HG03457 (cell line): ENCODE data around the gene GMPR2.

Experiments used
- ATAC-seq: cut with Tn5 transposase; IDR thresholded peaks from one replicate; pipeline ENCODE4 v1.9.1; 2021; ENCODE audit warnings: moderate number of reproducible peaks; ENCODE audit not compliant: unreplicated experiment

Gene GMPR2

GRCh38 chr14:24232645-24233537, at the start of gene GMPR2:
Gene GMPR2 (plus strand): TSS chr14:24232929. CDS start chr14:24233254, 325 bp downstream.
- ATAC-seq = peak; percentile 32

- no peak for ATAC-seq
Measured at GRCh38 chr14:24183014-24183481, 49.7 kb upstream of the GMPR2 start.

- no peak for ATAC-seq
Measured at GRCh38 chr14:24184104-24184970, 48.4 kb upstream of the GMPR2 start.

GRCh38 chr14:24185026-24185425, 47.7 kb upstream of the GMPR2 start:
- ATAC-seq = no peak

GRCh38 chr14:24185741-24186140, 47.0 kb upstream of the GMPR2 start:
- ATAC-seq = no peak

- no peak for ATAC-seq
Measured at GRCh38 chr14:24186831-24187538, 45.7 kb upstream of the GMPR2 start.

GRCh38 chr14:24187539-24187915, 45.2 kb upstream of the GMPR2 start:
- ATAC-seq = no peak

- ATAC-seq = peak; percentile 68
Measured at GRCh38 chr14:24188251-24189058, 44.3 kb upstream of the GMPR2 start, which contains the start of gene IPO4. Gene IPO4 (minus strand): TSS chr14:24188816. CDS start chr14:24188787, 29 bp downstream.

- ATAC-seq = no peak
Measured at GRCh38 chr14:24189059-24189375, 43.7 kb upstream of the GMPR2 start.

- no peak for ATAC-seq
Measured at GRCh38 chr14:24189460-24189859, 43.3 kb upstream of the GMPR2 start.

GRCh38 chr14:24190416-24190815, 42.3 kb upstream of the GMPR2 start:
- ATAC-seq = no peak

- ATAC-seq = no peak
Measured at GRCh38 chr14:24192933-24193332, 39.8 kb upstream of the GMPR2 start.

- ATAC-seq = no peak
Measured at GRCh38 chr14:24194186-24194872, 38.4 kb upstream of the GMPR2 start.

- ATAC-seq = no peak
Measured at GRCh38 chr14:24194873-24195185, 37.9 kb upstream of the GMPR2 start.

GRCh38 chr14:24195186-24196070, 37.3 kb upstream of the GMPR2 start, which contains the start of gene TM9SF1:
Gene TM9SF1 (minus strand): TSS chr14:24195441. CDS start chr14:24195019, 422 bp downstream.
- peak; percentile 57 for ATAC-seq

- ATAC-seq = no peak
Measured at GRCh38 chr14:24196071-24197055, 36.4 kb upstream of the GMPR2 start.

GRCh38 chr14:24197056-24197450, 35.7 kb upstream of the GMPR2 start:
- ATAC-seq = no peak
